MM.1S (cell line): Measurements from ENCODE around the gene TUFM.
"Not testable (repeated sequence)": the region's sequence is repeated elsewhere in the genome, so short reads cannot be mapped to it uniquely, and the experiment has no call there.

Experiments
- DNase-seq: peaks from one replicate; pipeline ENCODE4 v3.0.0-alpha.2; 2015
- H2AFZ ChIP-seq: fragments of 300-600 bp; sonication (generic); 2 replicates; pipeline ENCODE4 v1.6.0; 2016; ENCODE audit warnings: antibody characterized with exemption, low read length
- H3F3A ChIP-seq: fragments of 300-600 bp; sonication (generic); 2 replicates; pipeline ENCODE4 v1.6.1; 2016; ENCODE audit warnings: mild to moderate bottlenecking, antibody characterized with exemption, low read length, moderate library complexity, mixed read lengths; ENCODE audit not compliant: insufficient read depth
- H3K27ac ChIP-seq: fragments of 300-600 bp; sonication (generic); 2 replicates; pipeline ENCODE4 v1.5.1; 2016; ENCODE audit warnings: mild to moderate bottlenecking, low read length
- H3K27me3 ChIP-seq: fragments of 300-600 bp; sonication (generic); replicated peaks from 2 replicates; pipeline ENCODE4 v1.6.0; 2016; ENCODE audit warnings: low read length; ENCODE audit not compliant: insufficient read depth
- H3K36me3 ChIP-seq: fragments of 300-600 bp; sonication (generic); replicated peaks from 2 replicates; pipeline ENCODE4 v1.6.1; 2016; ENCODE audit warnings: mild to moderate bottlenecking, low read length, mixed read lengths; ENCODE audit not compliant: insufficient read depth
- H3K4me1 ChIP-seq: fragments of 300-600 bp; sonication (generic); 2 replicates; pipeline ENCODE4 v1.6.1; 2016; ENCODE audit warnings: low read length, mixed read lengths
- H3K4me2 ChIP-seq: fragments of 300-600 bp; sonication (generic); 2 replicates; pipeline ENCODE4 v1.6.0; 2016; ENCODE audit warnings: low read depth, low read length
- H3K4me3 ChIP-seq: fragments of 300-600 bp; sonication (generic); 2 replicates; pipeline ENCODE4 v1.5.1; 2016; ENCODE audit warnings: low read length, mixed read lengths
- H3K79me2 ChIP-seq: fragments of 300-600 bp; sonication (generic); 2 replicates; pipeline ENCODE4 v1.6.1; 2016; ENCODE audit warnings: mixed run types, low read length, mixed read lengths
- H3K9ac ChIP-seq: fragments of 300-600 bp; sonication (generic); 2 replicates; pipeline ENCODE4 v1.6.1; 2016; ENCODE audit warnings: low read length, mixed read lengths
- H3K9me2 ChIP-seq: fragments of 300-600 bp; sonication (generic); replicated peaks from 2 replicates; pipeline ENCODE4 v1.6.1; 2016; ENCODE audit warnings: mild to moderate bottlenecking, low read length, mixed read lengths; ENCODE audit not compliant: insufficient read depth
- H3K9me3 ChIP-seq: fragments of 300-600 bp; sonication (generic); replicated peaks from 2 replicates; pipeline ENCODE4 v1.6.1; 2016; ENCODE audit warnings: mild to moderate bottlenecking, low read length, mixed read lengths; ENCODE audit not compliant: insufficient read depth
- H4K20me1 ChIP-seq: fragments of 300-600 bp; sonication (generic); 2 replicates; pipeline ENCODE4 v1.6.1; 2016; ENCODE audit warnings: mild to moderate bottlenecking, low read length, moderate library complexity, mixed read lengths; ENCODE audit not compliant: insufficient read depth
- EZH2 ChIP-seq: fragments of 300-600 bp; sonication (generic); optimal IDR thresholded peaks from 2 replicates; pipeline ENCODE3; 2017; ENCODE audit warnings: low read depth, mild to moderate bottlenecking, antibody characterized with exemption, low read length, mixed read lengths
- EZH2phosphoT487 ChIP-seq: fragments of 300-600 bp; sonication (generic); IDR thresholded peaks from 2 replicates; pipeline ENCODE4 v1.6.1; 2018; ENCODE audit warnings: antibody characterized with exemption, low read length
- TF ChIP-seq, protein P1 (sequence below): fragments of 300-600 bp; sonication (generic); IDR thresholded peaks from 2 replicates; pipeline ENCODE4 v1.5.1; 2016; ENCODE audit warnings: antibody characterized with exemption, low read length, mixed read lengths

Gene TUFM

DNA sequence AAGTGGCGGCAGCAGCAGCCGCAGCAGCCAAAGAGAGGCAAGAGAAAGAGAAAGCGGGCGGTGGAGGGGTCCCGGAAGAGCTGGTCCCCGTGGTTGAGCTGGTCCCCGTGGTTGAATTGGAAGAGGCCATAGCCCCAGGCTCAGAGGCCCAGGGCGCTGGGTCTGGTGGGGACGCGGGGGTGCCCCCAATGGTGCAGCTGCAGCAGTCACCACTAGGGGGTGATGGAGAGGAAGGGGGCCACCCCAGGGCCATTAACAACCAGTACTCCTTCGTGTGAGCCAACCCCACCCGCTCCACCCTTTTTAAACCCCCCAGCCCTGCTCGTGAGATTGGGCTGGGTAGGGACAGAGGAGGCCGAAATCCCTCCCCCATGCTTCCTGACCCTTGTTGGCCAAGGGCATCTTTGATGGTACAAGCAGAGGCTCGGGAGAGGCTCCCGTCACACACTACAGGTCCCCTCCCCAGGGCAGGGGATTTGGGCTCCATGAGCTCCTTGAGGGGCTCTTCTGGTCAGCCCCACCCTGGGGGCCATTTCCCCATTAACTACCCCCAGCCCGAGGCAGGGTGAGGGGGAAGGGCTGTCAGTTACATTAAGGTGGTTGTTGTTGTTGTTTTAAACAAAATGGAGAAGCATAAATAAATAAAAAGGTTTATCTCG is 27.5 kb upstream of the TUFM start:
- Histone ChIP-seq H3K27me3 (no peaks in the 10 kb centered on the region), H3K4me2 (no peak overlapping the region), H3K27ac (no peak overlapping the region), H3K36me3 (no peaks in the 10 kb centered on the region), H2AFZ (no peak overlapping the region), H3K9me2 (no peaks in the 10 kb centered on the region), H3K4me1 (no peaks in the 10 kb centered on the region), H3F3A (no peaks in the 10 kb centered on the region), H3K79me2 (no peaks in the 10 kb centered on the region; the same call in 1 of the 2 replicates), H3K9ac (no peak overlapping the region), H4K20me1 (no peaks in the 10 kb centered on the region), H3K9me3 (no peaks in the 10 kb centered on the region), H3K4me3 (no peak overlapping the region)
- TF ChIP-seq EZH2, result no peak
- TF ChIP-seq, protein P1, sequence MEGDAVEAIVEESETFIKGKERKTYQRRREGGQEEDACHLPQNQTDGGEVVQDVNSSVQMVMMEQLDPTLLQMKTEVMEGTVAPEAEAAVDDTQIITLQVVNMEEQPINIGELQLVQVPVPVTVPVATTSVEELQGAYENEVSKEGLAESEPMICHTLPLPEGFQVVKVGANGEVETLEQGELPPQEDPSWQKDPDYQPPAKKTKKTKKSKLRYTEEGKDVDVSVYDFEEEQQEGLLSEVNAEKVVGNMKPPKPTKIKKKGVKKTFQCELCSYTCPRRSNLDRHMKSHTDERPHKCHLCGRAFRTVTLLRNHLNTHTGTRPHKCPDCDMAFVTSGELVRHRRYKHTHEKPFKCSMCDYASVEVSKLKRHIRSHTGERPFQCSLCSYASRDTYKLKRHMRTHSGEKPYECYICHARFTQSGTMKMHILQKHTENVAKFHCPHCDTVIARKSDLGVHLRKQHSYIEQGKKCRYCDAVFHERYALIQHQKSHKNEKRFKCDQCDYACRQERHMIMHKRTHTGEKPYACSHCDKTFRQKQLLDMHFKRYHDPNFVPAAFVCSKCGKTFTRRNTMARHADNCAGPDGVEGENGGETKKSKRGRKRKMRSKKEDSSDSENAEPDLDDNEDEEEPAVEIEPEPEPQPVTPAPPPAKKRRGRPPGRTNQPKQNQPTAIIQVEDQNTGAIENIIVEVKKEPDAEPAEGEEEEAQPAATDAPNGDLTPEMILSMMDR, result peak; percentile 71
- DNase-seq, result peak; percentile 21

DNA sequence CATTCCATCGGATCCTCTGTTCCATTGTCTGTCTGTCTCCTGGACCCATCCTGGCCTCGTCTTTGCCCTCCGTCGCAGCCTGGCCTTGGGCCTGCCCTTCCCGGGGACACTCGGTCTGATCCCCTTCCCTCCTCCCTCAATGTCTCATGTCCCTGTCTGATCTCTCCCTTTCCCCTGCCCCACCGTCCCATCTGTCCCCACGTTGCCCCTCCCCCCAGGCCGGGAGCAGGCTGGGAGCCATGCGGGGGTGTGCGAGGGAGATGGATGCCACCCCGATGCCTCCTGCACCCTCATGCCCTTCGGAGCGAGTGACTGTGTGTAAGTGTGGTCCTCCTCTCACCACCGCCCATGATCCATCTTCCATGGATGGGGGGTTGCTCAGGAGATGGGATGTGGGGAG is 26.8 kb upstream of the TUFM start:
- Histone ChIP-seq H3K36me3 (no peaks in the 10 kb centered on the region), H3K79me2 (no peaks in the 10 kb centered on the region; the same call in 1 of the 2 replicates), H3K27ac (no peak overlapping the region), H4K20me1 (no peaks in the 10 kb centered on the region), H3K4me2 (no peak overlapping the region), H3F3A (no peaks in the 10 kb centered on the region), H3K4me1 (no peaks in the 10 kb centered on the region), H3K4me3 (no peak overlapping the region), H2AFZ (no peak overlapping the region), H3K27me3 (no peaks in the 10 kb centered on the region), H3K9me3 (no peaks in the 10 kb centered on the region), H3K9ac (no peak overlapping the region), H3K9me2 (no peaks in the 10 kb centered on the region)
- TF ChIP-seq, protein P1, result no peak
- TF ChIP-seq EZH2phosphoT487, result no peak
- no peak for TF ChIP-seq EZH2
- DNase-seq, result no peak

DNA sequence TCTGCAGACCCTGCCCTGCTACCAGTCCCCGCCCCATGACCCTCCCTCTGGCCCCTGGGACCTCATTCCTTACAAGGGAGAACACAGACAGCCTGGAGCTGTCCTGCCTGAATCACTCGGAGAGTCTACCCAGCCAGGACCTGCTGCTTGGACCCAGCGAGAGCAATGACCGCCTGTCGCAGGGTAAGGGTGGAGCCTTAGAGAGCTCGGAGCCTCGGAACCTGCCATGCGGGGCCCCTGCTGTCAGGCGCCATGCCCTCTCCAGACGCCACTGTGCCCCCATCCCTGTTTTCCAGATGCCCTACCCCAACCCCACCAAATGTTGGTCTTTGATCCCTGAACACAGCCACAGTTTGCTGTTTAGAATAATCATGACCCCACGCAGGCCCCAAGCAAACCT is 23.1 kb upstream of the TUFM start:
- Histone ChIP-seq H3K79me2 (peaks cover 27% of the 10 kb centered on the region), H3K36me3 (no peaks in the 10 kb centered on the region), H3K27me3 (no peaks in the 10 kb centered on the region), H4K20me1 (no peaks in the 10 kb centered on the region), H3K4me2 (no peak overlapping the region), H3K27ac (no peak overlapping the region), H3K9ac (no peak overlapping the region), H3F3A (0 out of 2 replicates have a peak, but pooled peaks cover under 1% of the 10 kb centered on the region), H3K9me3 (no peaks in the 10 kb centered on the region), H3K9me2 (no peaks in the 10 kb centered on the region), H2AFZ (no peak overlapping the region), H3K4me1 (peaks cover 4% of the 10 kb centered on the region; the same call in 1 of the 2 replicates), H3K4me3 (no peak overlapping the region)
- no peak for TF ChIP-seq EZH2
- TF ChIP-seq EZH2phosphoT487, result no peak
- TF ChIP-seq, protein P1, result no peak
- no peak for DNase-seq

DNA sequence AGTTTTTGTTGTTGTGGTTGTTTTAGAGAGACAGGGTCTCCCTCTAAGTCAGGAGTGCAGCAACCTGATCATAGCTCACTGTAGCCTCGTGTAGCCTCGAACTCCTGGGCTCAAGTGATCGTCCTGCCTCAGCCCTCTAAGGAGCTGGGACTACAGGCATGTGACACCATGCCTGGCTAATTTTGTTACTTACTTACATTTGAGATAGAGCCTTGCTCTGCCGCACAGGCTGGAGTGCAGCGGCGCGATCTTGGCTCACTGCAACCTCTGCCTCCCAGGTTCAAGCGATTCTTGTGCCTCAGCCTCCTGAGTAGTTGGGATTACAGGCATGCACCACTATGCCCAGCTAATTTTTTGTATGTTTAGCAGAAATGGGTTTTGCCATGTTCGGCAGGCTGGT is 21.5 kb upstream of the TUFM start:
- peaks cover 41% of the 10 kb centered on the region for H3K79me2 ChIP-seq
- not testable (repeated sequence) for H3K4me1 ChIP-seq, H3K4me2 ChIP-seq, H3K4me3 ChIP-seq, H3K9me3 ChIP-seq, H3K9ac ChIP-seq, H4K20me1 ChIP-seq, H3K27ac ChIP-seq, H2AFZ ChIP-seq, H3F3A ChIP-seq, DNase-seq, H3K27me3 ChIP-seq, H3K36me3 ChIP-seq, H3K9me2 ChIP-seq
